AG04449 (cell line): ENCODE results near the gene PGF.

Source experiments
- CTCF ChIA-PET: fragments of 350-600 bp; formaldehyde crosslinking; extraction: SDS; loops from one replicate; lab custom pipeline; 2021; ENCODE audit warnings: antibody characterized with exemption; lab: Yijun Ruan, JAX
- POLR2A ChIA-PET: fragments of 400-600, 350-600 bp; formaldehyde crosslinking; extraction: SDS; loops from one replicate; lab custom pipeline; 2020; ENCODE audit warnings: antibody characterized with exemption, inconsistent platforms; lab: Yijun Ruan, JAX
- DNase-seq: peaks from one replicate; pipeline ENCODE4 v3.0.0-alpha.2; 2010; ENCODE audit warnings: low read depth, low spot score
- H3K4me3 ChIP-seq: 2 replicates; pipeline ENCODE4 v1.5.1; 2011; ENCODE audit warnings: low read depth, mild to moderate bottlenecking, control low read depth, low read length
- CTCF ChIP-seq: IDR thresholded peaks from one replicate; pipeline ENCODE4 v1.5.1; 2011; ENCODE audit warnings: mild to moderate bottlenecking, moderate library complexity, low read length, control low read depth, inconsistent platforms; ENCODE audit not compliant: insufficient read depth; ENCODE audit errors: missing control alignments

PGF gene

DNA sequence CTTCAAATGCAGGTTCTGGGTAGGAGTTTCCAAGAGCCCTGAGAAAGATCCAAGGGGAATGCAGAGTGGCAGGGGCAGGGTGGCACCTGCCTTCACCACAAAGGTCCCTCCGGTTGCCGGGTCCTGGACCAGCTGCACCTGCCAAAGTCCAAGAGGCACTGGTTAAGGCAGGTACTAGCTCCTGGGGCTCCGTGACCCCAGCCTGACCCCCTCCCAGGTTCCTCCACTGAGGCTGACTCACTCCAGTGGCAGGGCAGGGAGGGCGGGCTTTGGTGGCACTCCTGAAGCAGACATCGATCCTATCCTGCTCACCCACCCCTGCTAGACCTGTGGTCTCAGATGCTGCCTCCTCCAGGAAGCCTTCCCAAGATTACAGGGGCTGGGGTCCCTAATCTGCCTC, 43.7 kb downstream of the PGF start:
- no peak overlapping the region for H3K4me3 ChIP-seq
- ChIA-PET CTCF (interaction anchor here (0.6 to 26.3 kb wide), 11 partner anchors 9 to 390 kb away, joined by 3 to 689 read pairs (median 4); partner anchors contain the start of gene RPS6KL1), POLR2A (no interaction called here)
- DNase-seq: no peak
- no peak for TF ChIP-seq CTCF

GRCh38 chr14:74911221-74911620, 44.2 kb downstream of the PGF start:
- no peak for TF ChIP-seq CTCF
- POLR2A ChIA-PET: no interaction called here
- no peak overlapping the region for H3K4me3 ChIP-seq
- CTCF ChIA-PET: interaction anchor here (1.0 to 26.3 kb wide), 7 partner anchors 11 to 391 kb away, joined by 3 to 689 read pairs (median 5); partner anchors contain the start of gene RPS6KL1
- no peak for DNase-seq

- ChIA-PET CTCF (interaction anchor here (1.0 to 26.3 kb wide), 7 partner anchors 12 to 392 kb away, joined by 3 to 689 read pairs (median 11); partner anchors contain the start of gene RPS6KL1), POLR2A (no interaction called here)
- DNase-seq: no peak
- no peak for TF ChIP-seq CTCF
- no peak overlapping the region for H3K4me3 ChIP-seq
Observed at GRCh38 chr14:74910556-74910955, 44.8 kb downstream of the PGF start.

- POLR2A ChIA-PET: no interaction called here
- no peak for TF ChIP-seq CTCF
- H3K4me3 ChIP-seq: no peak overlapping the region
- CTCF ChIA-PET: interaction anchor here (0.6 to 26.3 kb wide), 6 partner anchors 8 to 201 kb away, joined by 3 to 689 read pairs (median 165); partner anchors contain the start of gene RPS6KL1
- DNase-seq: no peak
Observed at GRCh38 chr14:74909911-74910310, 45.5 kb downstream of the PGF start.

DNA sequence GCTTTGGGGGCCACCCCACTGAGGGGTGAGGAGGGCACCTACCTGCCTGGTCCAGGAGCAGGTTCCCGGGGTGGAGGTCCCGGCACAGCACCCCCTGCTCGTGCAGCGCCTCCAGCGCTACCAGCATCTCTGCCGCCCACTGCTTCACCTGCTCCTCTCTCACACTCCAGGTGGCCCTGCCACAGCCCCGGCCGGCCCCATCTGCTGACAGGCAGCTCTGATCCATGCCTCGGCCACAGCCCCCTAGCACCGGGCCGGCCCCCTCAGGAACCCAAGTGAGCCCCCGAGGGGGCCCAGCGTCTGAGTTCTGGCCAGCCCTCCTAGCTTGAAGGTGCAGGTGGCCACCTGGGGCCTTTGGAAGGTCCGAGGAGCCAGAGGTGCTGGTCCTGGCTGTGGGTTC, 45.9 kb downstream of the PGF start:
- no peak for TF ChIP-seq CTCF
- no peak overlapping the region for H3K4me3 ChIP-seq
- no peak for DNase-seq
- CTCF ChIA-PET: interaction anchor here (0.6 to 26.3 kb wide), 6 partner anchors 8 to 201 kb away, joined by 3 to 689 read pairs (median 165); partner anchors contain the start of gene RPS6KL1
- POLR2A ChIA-PET: no interaction called here

DNA sequence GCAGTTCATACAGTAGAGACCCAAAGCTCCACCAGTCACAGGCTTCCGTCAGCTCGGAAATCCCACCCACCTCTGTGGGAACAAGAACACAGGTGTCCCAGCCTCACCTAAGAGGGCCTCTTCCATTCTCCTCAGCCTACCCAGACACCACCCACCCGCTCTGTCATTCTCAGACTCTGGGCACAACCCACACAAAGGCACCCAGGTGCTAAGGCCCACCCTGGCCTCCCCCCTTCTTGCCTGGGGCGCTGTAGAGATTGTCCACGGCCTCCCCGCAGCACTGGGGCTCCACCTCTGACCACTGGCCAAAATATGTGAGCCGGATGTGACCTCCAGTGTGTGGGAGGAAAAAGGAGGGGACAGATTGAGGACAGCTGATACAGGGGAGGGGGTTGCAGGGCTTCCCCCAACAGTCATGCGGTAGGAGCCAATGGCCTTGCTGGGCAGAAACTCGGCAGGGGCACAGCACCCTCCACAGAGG, 46.5 kb downstream of the PGF start:
- CTCF ChIA-PET: interaction anchor here (1.6 to 26.3 kb wide), 6 partner anchors 9 to 182 kb away, joined by 4 to 689 read pairs (median 216); partner anchors contain the start of genes DLST and PROX2
- DNase-seq: no peak
- no peak for TF ChIP-seq CTCF
- H3K4me3 ChIP-seq: no peak overlapping the region
- POLR2A ChIA-PET: no interaction called here
